Natural killer cell (primary cell): Measurements from ENCODE around the gene AMN. TPM values are rescaled to one million over a fixed set of nuclear protein-coding genes. Genes with fewer than 3 reads are reported as not detected.

Source experiments
- ATAC-seq, 3 donors: fragments of 150-1000 bp in 2 of 3; fragments of 200-7000 bp in 1 of 3; cut with Tn5 transposase; 1 replicate in 1 of 3; 2 replicates in 2 of 3; pipeline ENCODE4 v1.10.0; 2021; ENCODE audit warnings: mild to moderate bottlenecking in 2 of 3, moderate library complexity in 2 of 3
- DNase-seq, 2 donors: peaks; one replicate each; pipeline versions ENCODE4 v3.0.0 to v3.0.0-alpha.2; 2013 to 2021; ENCODE audit warnings: mixed read lengths in 1 of 2
- H3K27ac ChIP-seq: one replicate; pipeline ENCODE4 v1.5.1; 2013; ENCODE audit warnings: mild to moderate bottlenecking, low read length
- H3K27me3 ChIP-seq: one replicate; pipeline ENCODE4 v1.6.1; 2013; ENCODE audit warnings: low read length; ENCODE audit not compliant: control insufficient read depth, insufficient read depth
- H3K36me3 ChIP-seq: one replicate; pipeline ENCODE4 v1.6.1; 2013; ENCODE audit warnings: low read length; ENCODE audit not compliant: control insufficient read depth, insufficient read depth
- H3K4me1 ChIP-seq: one replicate; pipeline ENCODE4 v1.6.1; 2013; ENCODE audit warnings: low read length; ENCODE audit not compliant: control insufficient read depth, insufficient read depth
- H3K4me3 ChIP-seq: one replicate; pipeline ENCODE4 v1.5.1; 2013; ENCODE audit warnings: low read length
- H3K9me3 ChIP-seq: one replicate; pipeline ENCODE4 v1.6.1; 2013; ENCODE audit warnings: low read length; ENCODE audit not compliant: control insufficient read depth, insufficient read depth
- H3K27ac Mint-ChIP-seq, 2 donors: one replicate each; pipeline ENCODE4 v1.8.0; 2022; ENCODE audit warnings: mild to moderate bottlenecking in 2 of 2, mixed read lengths in 2 of 2, moderate library complexity in 1 of 2
- H3K27me3 Mint-ChIP-seq, 2 donors: one replicate each; pipeline ENCODE4 v1.8.0; 2022; ENCODE audit warnings: low read depth in 2 of 2, mixed read lengths in 2 of 2
- H3K36me3 Mint-ChIP-seq: one replicate; pipeline ENCODE4 v1.8.0; 2022; ENCODE audit warnings: mixed read lengths
- H3K4me1 Mint-ChIP-seq, 2 donors: one replicate each; pipeline ENCODE4 v1.8.0; 2022; ENCODE audit warnings: mixed read lengths in 2 of 2
- H3K4me3 Mint-ChIP-seq: one replicate; pipeline ENCODE4 v1.8.0; 2022; ENCODE audit warnings: mild to moderate bottlenecking, moderate library complexity, mixed read lengths
- H3K9me3 Mint-ChIP-seq, 2 donors: one replicate each; pipeline ENCODE4 v1.8.0; 2022; ENCODE audit warnings: mixed read lengths in 2 of 2
- CTCF ChIP-seq: fragments of 200-600 bp; IDR thresholded peaks from one replicate; pipeline ENCODE4 v1.8.0; 2022; ENCODE audit warnings: antibody characterized with exemption
- WGBS: methylation state at CpG from one replicate; pipeline ENCODE4 v1.1.7; 2013; ENCODE audit warnings: missing lambda C conversion rate; ENCODE audit not compliant: insufficient coverage; 5-methylcytosine and 5-hydroxymethylcytosine counted together
- intact Hi-C: fragments of 100-400 bp; cut with micrococcal nuclease; formaldehyde crosslinking; loops from one replicate; pipeline ENCODE4 v1.14.2; 2022
- total RNA-seq, 4 donors: library from RNA; stranded (reverse); fragments of 120-200 nt in 1 of 4; gene quantifications; one replicate each; pipeline versions ENCODE4 v1.2.3 to v1.2.4, GENCODE V29; 2013 to 2022

Gene AMN
- total RNA-seq, 3 donors from 2014 or later (not counting 1 experiment from before 2014, with no cell fraction given) = 0.24 to 2.4 (median 2.0) TPM

GRCh38 chr14:102920998-102921304 is 1.5 kb upstream of the AMN start:
- ATAC-seq (no peak), DNase-seq (no peak)
- H3K27ac ChIP-seq = no peak overlapping the region
- no peak for TF ChIP-seq CTCF
- H3K9me3 ChIP-seq = no peaks in the 10 kb centered on the region
- no peaks in the 10 kb centered on the region for H3K36me3 ChIP-seq
- Mint-ChIP-seq H3K27ac (no peak overlapping the region), H3K4me1 (no peaks in the 10 kb centered on the region), H3K9me3 (no peaks in the 10 kb centered on the region), H3K27me3 (peaks cover 6 to 14% of the 10 kb centered on the region in 2 donors), H3K4me3 (no peak overlapping the region), H3K36me3 (no peaks in the 10 kb centered on the region)
- H3K4me3 ChIP-seq = no peak overlapping the region
- H3K4me1 ChIP-seq = peaks cover 28% of the 10 kb centered on the region
- intact Hi-C loops = no loop called here
- peaks cover 14% of the 10 kb centered on the region for H3K27me3 ChIP-seq
- 100% methylated on average over 1 of the region's 1 CpG for WGBS

GRCh38 chr14:102923201-102923924 is 900 bp downstream of the AMN start:
- H3K27me3 ChIP-seq = peaks cover 19% of the 10 kb centered on the region
- Mint-ChIP-seq H3K9me3 (no peaks in the 10 kb centered on the region), H3K27ac (no peak overlapping the region), H3K27me3 (peaks cover 13 to 17% of the 10 kb centered on the region in 2 donors), H3K4me1 (peaks cover 0 to under 1% of the 10 kb centered on the region in 2 donors), H3K36me3 (no peaks in the 10 kb centered on the region), H3K4me3 (no peak overlapping the region)
- H3K4me1 ChIP-seq = peaks cover 24% of the 10 kb centered on the region
- no peak for DNase-seq
- no peak overlapping the region for H3K4me3 ChIP-seq
- intact Hi-C loops = no loop called here
- H3K9me3 ChIP-seq = no peaks in the 10 kb centered on the region
- WGBS = 11% methylated on average over 53 of the region's 53 CpGs
- no peaks in the 10 kb centered on the region for H3K36me3 ChIP-seq
- no peak for ATAC-seq
- no peak overlapping the region for H3K27ac ChIP-seq
- no peak for TF ChIP-seq CTCF

- Mint-ChIP-seq H3K4me1 (peaks cover 0 to 4% of the 10 kb centered on the region in 2 donors), H3K4me3 (no peak overlapping the region), H3K27me3 (peaks cover 13 to 17% of the 10 kb centered on the region in 2 donors), H3K36me3 (no peaks in the 10 kb centered on the region), H3K9me3 (no peaks in the 10 kb centered on the region), H3K27ac (no peak overlapping the region)
- DNase-seq (no peak), ATAC-seq (no peak)
- Histone ChIP-seq H3K4me3 (no peak overlapping the region), H3K27me3 (peaks cover 24% of the 10 kb centered on the region), H3K27ac (no peak overlapping the region), H3K4me1 (peaks cover 31% of the 10 kb centered on the region), H3K9me3 (no peaks in the 10 kb centered on the region), H3K36me3 (no peaks in the 10 kb centered on the region)
- intact Hi-C loops = no loop called here
- no peak for TF ChIP-seq CTCF
- WGBS = 49% methylated on average over 11 of the region's 11 CpGs
Measured at GRCh38 chr14:102923925-102924486, 1.5 kb downstream of the AMN start.
